ENCODE results near the gene ASTN2. TPM values are rescaled to one million over a fixed set of nuclear protein-coding genes. Genes with fewer than 3 reads are reported as not detected.

ASTN2 gene
- total and polyA plus RNA-seq, 4 donors = 0.57 to 2.9 (median 1.4) TPM

- H3K36me3 ChIP-seq (ENCODE audit: control insufficient read depth in 4 of 4, insufficient read depth in 3 of 4, low read depth in 1 of 4, low read length in 3 of 4) = no peaks in the 10 kb centered on the region
- 43% methylated on average over 4 of the region's 4 CpGs for WGBS
- no peak overlapping the region for H3K9ac ChIP-seq (ENCODE audit: low read depth in 1 of 2, low read length in 2 of 2)
- H3K27me3 ChIP-seq (ENCODE audit: control insufficient read depth in 4 of 4, insufficient read depth in 4 of 4, low read length in 3 of 4) = no peaks in the 10 kb centered on the region
- peaks cover 0 to 3% (median 0%) of the 10 kb centered on the region in 4 donors for H3K9me3 ChIP-seq (ENCODE audit: control insufficient read depth in 4 of 4, low read length in 3 of 4)
- no peak overlapping the region for H3K4me3 ChIP-seq (ENCODE audit: low read depth in 1 of 3, low read length in 3 of 3)
- H3K27ac ChIP-seq (ENCODE audit: low read depth in 1 of 2, low read length in 2 of 2) = no peak overlapping the region
- TF ChIP-seq RAD21 (IDR thresholded peaks at IDR 0.05) (no peak), FOXA2 (IDR thresholded peaks at IDR 0.05) (no peak), TAF1 (conservative IDR thresholded peaks at IDR 0.05) (no peak), YY1 (IDR thresholded peaks at IDR 0.05) (no peak), RXRA (IDR thresholded peaks at IDR 0.05) (no peak), CTCF (IDR thresholded peaks at IDR 0.05; ENCODE audit: low read depth, low read length, missing input control) (no peak), ZBTB33 (IDR thresholded peaks at IDR 0.05) (no peak), MAX (IDR thresholded peaks at IDR 0.05) (no peak), JUND (IDR thresholded peaks at IDR 0.05) (no peak), ATF3 (IDR thresholded peaks at IDR 0.05) (no peak), SP1 (IDR thresholded peaks at IDR 0.05) (no peak), FOXA1 (IDR thresholded peaks at IDR 0.05) (no peak), EGR1 (IDR thresholded peaks at IDR 0.05; ENCODE audit: low read depth in 2 of 2) (no peak), HNF4G (IDR thresholded peaks at IDR 0.05) (no peak), REST (IDR thresholded peaks at IDR 0.05) (no peak), GABPA (IDR thresholded peaks at IDR 0.05 in 1 of 2, conservative IDR thresholded peaks at IDR 0.05 in 1 of 2) (no peak), NR2F2 (IDR thresholded peaks at IDR 0.05) (no peak), HNF4A (conservative IDR thresholded peaks at IDR 0.05) (no peak)
- DNase-seq (ENCODE audit: low spot score) = no peak
- no peaks in the 10 kb centered on the region for H3K4me1 ChIP-seq (ENCODE audit: control insufficient read depth in 4 of 4, insufficient read depth in 4 of 4, low read length in 3 of 4)
Measured at GRCh38 chr9:117224695-117225094, 190.2 kb downstream of the ASTN2 start.

Measured in liver (tissue), 9 donors.